Keratinocyte (primary cell): ENCODE measurements around the gene KLHL9. TPM values are rescaled to one million over a fixed set of nuclear protein-coding genes. Genes with fewer than 3 reads are reported as not detected.

Experiments
- DNase-seq: peaks from one replicate; pipeline ENCODE4 v3.0.0-alpha.2; 2011; ENCODE audit warnings: low read depth, missing footprints, low spot score
- FAIRE-seq: peaks from 2 replicates; lab custom pipeline; 2011; peaks lifted over from hg19 to GRCh38; lab: Jason Lieb, UNC
- H2AFZ ChIP-seq: 2 replicates; pipeline ENCODE4 v1.6.0; 2012; ENCODE audit warnings: low read length, control low read depth, inconsistent platforms; ENCODE audit not compliant: control insufficient read depth
- H3K27ac ChIP-seq: 2 replicates; pipeline ENCODE4 v1.5.1; 2011; ENCODE audit warnings: low read length; ENCODE audit not compliant: control insufficient read depth, insufficient read depth
- H3K27me3 ChIP-seq: 3 replicates; pipeline ENCODE4 v1.6.0; 2011; ENCODE audit warnings: low read length; ENCODE audit not compliant: control insufficient read depth, insufficient read depth; ENCODE audit errors: extremely low read depth
- H3K36me3 ChIP-seq, 2 experiments: 2 replicates in 1 of 2; 3 replicates in 1 of 2; pipeline ENCODE4 v1.5.1; 2011; ENCODE audit warnings: low read length in 2 of 2, mild to moderate bottlenecking in 1 of 2; ENCODE audit not compliant: control insufficient read depth in 2 of 2, insufficient read depth in 2 of 2; ENCODE audit errors: extremely low read depth in 1 of 2
- H3K4me1 ChIP-seq: 3 replicates; pipeline ENCODE4 v1.5.1; 2011; ENCODE audit warnings: low read length; ENCODE audit not compliant: control insufficient read depth, insufficient read depth; ENCODE audit errors: extremely low read depth
- H3K4me2 ChIP-seq: 3 replicates; pipeline ENCODE4 v1.6.0; 2011; ENCODE audit warnings: low read depth, low read length; ENCODE audit not compliant: control insufficient read depth, insufficient read depth; ENCODE audit errors: extremely low read depth
- H3K4me3 ChIP-seq, 3 experiments: fragments of 200-600 bp in 1 of 3; sonication (generic) in 1 of 3; 2 replicates in 2 of 3; 3 replicates in 1 of 3; pipeline ENCODE4 v1.5.1; 2011 to 2016; ENCODE audit warnings: low read length in 3 of 3, mild to moderate bottlenecking in 3 of 3, control low read depth in 2 of 3, inconsistent platforms in 1 of 3, low read depth in 1 of 3, mixed read lengths in 1 of 3, mixed run types in 1 of 3, moderate library complexity in 1 of 3; ENCODE audit not compliant: control insufficient read depth in 2 of 3, insufficient read depth in 2 of 3; ENCODE audit errors: extremely low read depth in 1 of 3
- H3K79me2 ChIP-seq: 2 replicates; pipeline ENCODE4 v1.6.0; 2012; ENCODE audit warnings: low read length; ENCODE audit not compliant: control insufficient read depth, insufficient read depth
- H3K9ac ChIP-seq: 3 replicates; pipeline ENCODE4 v1.6.0; 2011; ENCODE audit warnings: low read length; ENCODE audit not compliant: control insufficient read depth, insufficient read depth; ENCODE audit errors: extremely low read depth
- H3K9me1 ChIP-seq: 3 replicates; pipeline ENCODE4 v1.6.0; 2011; ENCODE audit warnings: low read length; ENCODE audit not compliant: control insufficient read depth, insufficient read depth; ENCODE audit errors: extremely low read depth
- H3K9me3 ChIP-seq: 2 replicates; pipeline ENCODE4 v1.5.1; 2012; ENCODE audit warnings: low read depth, low read length; ENCODE audit not compliant: control insufficient read depth
- H4K20me1 ChIP-seq: 3 replicates; pipeline ENCODE4 v1.6.0; 2011; ENCODE audit warnings: low read length; ENCODE audit not compliant: control insufficient read depth, insufficient read depth; ENCODE audit errors: extremely low read depth
- CTCF ChIP-seq, 3 experiments: IDR thresholded peaks in 1 of 3; conservative IDR thresholded peaks in 1 of 3; optimal IDR thresholded peaks in 1 of 3; 2 replicates in 2 of 3; 3 replicates in 1 of 3; pipeline versions ENCODE3 to v1.5.1; 2011; ENCODE audit warnings: low read length in 3 of 3, mild to moderate bottlenecking in 3 of 3, moderate library complexity in 2 of 3, control low read depth in 1 of 3, inconsistent platforms in 1 of 3; ENCODE audit not compliant: insufficient read depth in 2 of 3; ENCODE audit errors: extremely low read depth in 1 of 3
- EZH2 ChIP-seq: IDR thresholded peaks from one replicate; pipeline ENCODE4 v1.6.1; 2012; ENCODE audit warnings: inconsistent platforms, mild to moderate bottlenecking, low read length, moderate library complexity
- dilution Hi-C: fragments of 300-500 bp; cut with MboI; formaldehyde crosslinking; loops from one replicate; pipeline ENCODE4 v1.7.0; 2020; ENCODE audit warnings: low sequenced_read_pairs; ENCODE audit not compliant: extremely low pct_ligation_motif_present
- polyA plus RNA-seq, 5 experiments: library from polyadenylated mRNA; depleted of rRNA in 3 of 5; stranded (reverse) in 3 of 5; stranded (forward) in 1 of 5; unstranded in 1 of 5; fragments of >200 nt; gene quantifications; 1 replicate in 1 of 5; 2 replicates in 3 of 5; 3 replicates in 1 of 5; pipeline versions ENCODE4 v1.2.1 to v1.2.3, GENCODE V29; 2011 to 2012; ENCODE audit warnings: missing spikeins in 2 of 5, low read depth in 1 of 5, low replicate concordance in 1 of 5

The KLHL9 gene
- polyA plus RNA-seq, 1 donor (not counting 4 experiments of a cell fraction or from before 2014, with no cell fraction given) = 18.7 TPM

GRCh38 chr9:21348430-21348970, 13.3 kb upstream of the KLHL9 start:
- H3K9me3 ChIP-seq = no peaks in the 10 kb centered on the region
- FAIRE-seq (peak; percentile 67), DNase-seq (no peak)
- no peaks in the 10 kb centered on the region for H4K20me1 ChIP-seq
- dilution Hi-C loops = no loop called here
- no peaks in the 10 kb centered on the region for H3K9me1 ChIP-seq
- no peaks in the 10 kb centered on the region for H3K79me2 ChIP-seq
- no peak overlapping the region for H3K4me2 ChIP-seq
- H3K36me3 ChIP-seq = no peaks in the 10 kb centered on the region
- H2AFZ ChIP-seq = no peak overlapping the region
- H3K4me1 ChIP-seq = no peaks in the 10 kb centered on the region
- H3K27ac ChIP-seq = no peak overlapping the region
- H3K9ac ChIP-seq = no peak overlapping the region
- peaks cover 11% of the 10 kb centered on the region for H3K27me3 ChIP-seq
- TF ChIP-seq CTCF (optimal IDR thresholded peaks at IDR 0.05 in 1 of 3, IDR thresholded peaks at IDR 0.05 in 1 of 3, conservative IDR thresholded peaks at IDR 0.05 in 1 of 3; ENCODE audit: extremely low read depth in 1 of 3, insufficient read depth in 2 of 3, low read length in 3 of 3) (no peak), EZH2 (no peak)
- H3K4me3 ChIP-seq = no peak overlapping the region

- H3K4me1 ChIP-seq = no peaks in the 10 kb centered on the region
- FAIRE-seq = no peak
- no peaks in the 10 kb centered on the region for H3K27me3 ChIP-seq
- no peaks in the 10 kb centered on the region for H3K9me1 ChIP-seq
- H3K36me3 ChIP-seq = no peaks in the 10 kb centered on the region
- no peaks in the 10 kb centered on the region for H3K79me2 ChIP-seq
- H3K9me3 ChIP-seq = no peaks in the 10 kb centered on the region
- no peak overlapping the region for H3K9ac ChIP-seq
- DNase-seq = no peak
- no peak overlapping the region for H3K27ac ChIP-seq
- dilution Hi-C loops = no loop called here
- no peaks in the 10 kb centered on the region for H4K20me1 ChIP-seq
- no peak overlapping the region for H3K4me3 ChIP-seq
- TF ChIP-seq EZH2 (no peak), CTCF (optimal IDR thresholded peaks at IDR 0.05 in 1 of 3, IDR thresholded peaks at IDR 0.05 in 1 of 3, conservative IDR thresholded peaks at IDR 0.05 in 1 of 3; ENCODE audit: extremely low read depth in 1 of 3, insufficient read depth in 2 of 3, low read length in 3 of 3) (no peak)
- H3K4me2 ChIP-seq = no peak overlapping the region
- H2AFZ ChIP-seq = no peak overlapping the region
Measured at GRCh38 chr9:21340735-21341134, 5.5 kb upstream of the KLHL9 start.
